GM12891 (cell line): ENCODE data around the gene ZNF747.

Experiments used
- PAX5 ChIP-seq: IDR thresholded peaks from 2 replicates; pipeline ENCODE4 v1.6.1; 2011; ENCODE audit warnings: low read length, moderate library complexity, mild to moderate bottlenecking; ENCODE audit not compliant: insufficient read depth, severe bottlenecking
- POLR2A ChIP-seq: IDR thresholded peaks from 2 replicates; pipeline ENCODE4 v1.6.1; 2011; ENCODE audit warnings: low read depth, low read length, control low read depth
- POLR2AphosphoS5 ChIP-seq: IDR thresholded peaks from 2 replicates; pipeline ENCODE4 v1.6.1; 2011; ENCODE audit warnings: low read depth, low read length, control low read depth
- TAF1 ChIP-seq: IDR thresholded peaks from 2 replicates; pipeline ENCODE4 v1.6.1; 2011; ENCODE audit warnings: low read depth, low read length, control low read depth

DNA sequence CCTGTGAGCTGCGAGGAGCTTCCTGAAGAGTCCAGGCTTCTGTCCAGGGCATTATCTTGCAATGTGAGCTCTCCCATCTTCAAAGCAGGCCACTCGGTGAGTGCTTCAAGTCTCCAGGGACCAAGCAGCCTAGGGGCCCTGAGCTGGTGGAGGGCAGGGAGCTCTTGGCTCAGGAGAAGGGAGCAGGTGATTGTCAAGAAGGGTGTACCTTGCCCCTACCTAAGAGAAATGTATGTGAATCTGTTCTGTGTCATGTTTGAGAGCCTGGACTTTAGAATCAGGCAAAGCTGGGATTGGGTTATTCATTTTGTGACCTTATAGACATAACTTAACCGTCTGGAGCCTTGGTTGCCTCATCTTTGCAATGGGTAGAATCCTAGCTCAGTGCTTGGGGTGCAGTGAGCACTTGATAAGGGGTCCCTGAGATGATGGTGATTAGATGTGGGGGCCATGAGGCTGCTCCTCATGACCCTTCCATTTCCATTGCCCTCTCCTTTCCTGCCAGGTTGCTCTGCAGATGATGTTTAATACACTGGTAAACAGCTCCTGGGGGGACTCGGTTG lies 24.2 kb downstream of the ZNF747 start:
- TF ChIP-seq PAX5: no peak
- no peak for TF ChIP-seq POLR2A
- no peak for TF ChIP-seq POLR2AphosphoS5
- no peak for TF ChIP-seq TAF1
